LNCaP clone FGC (cell line): ENCODE results near the gene GBP3.
"Not testable (repeated sequence)": the region's sequence is repeated elsewhere in the genome, so short reads cannot be mapped to it uniquely, and the experiment has no call there.

Experiments
- DNase-seq: peaks from one replicate; pipeline ENCODE4 v3.0.0-alpha.2; 2011; ENCODE audit warnings: low read depth
- H3K4me3 ChIP-seq: 2 replicates; pipeline ENCODE4 v1.5.1; 2011; ENCODE audit warnings: mild to moderate bottlenecking, low read depth, low read length, control low read depth
- TF ChIP-seq, protein P1 (sequence below): IDR thresholded peaks from 2 replicates; pipeline ENCODE4 v1.5.1; 2012; ENCODE audit warnings: mild to moderate bottlenecking; ENCODE audit not compliant: control insufficient read depth, insufficient read depth; ENCODE audit errors: extremely low read depth

Gene GBP3

DNA sequence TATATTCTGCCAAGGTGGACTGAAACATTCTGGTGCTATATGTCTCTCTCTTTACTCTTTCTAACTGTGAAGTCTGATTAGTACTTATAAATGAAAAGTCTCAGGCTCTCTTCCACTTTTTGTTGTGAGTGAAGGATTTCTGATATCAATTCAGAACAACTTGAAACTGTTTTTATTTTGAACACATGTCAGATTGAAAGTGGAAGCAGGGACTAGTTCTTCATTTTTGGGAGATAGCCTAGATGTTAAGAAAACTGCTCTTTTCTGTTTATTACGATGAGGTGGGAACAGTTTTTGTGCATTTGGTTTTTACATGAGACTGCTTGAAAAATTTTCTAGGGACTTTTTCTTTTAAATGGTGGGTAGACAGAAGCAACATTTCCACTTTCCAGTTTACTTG, 14.5 kb upstream of the GBP3 start:
- no peak for DNase-seq
- H3K4me3 ChIP-seq, result no peak overlapping the region
- TF ChIP-seq, protein P1, sequence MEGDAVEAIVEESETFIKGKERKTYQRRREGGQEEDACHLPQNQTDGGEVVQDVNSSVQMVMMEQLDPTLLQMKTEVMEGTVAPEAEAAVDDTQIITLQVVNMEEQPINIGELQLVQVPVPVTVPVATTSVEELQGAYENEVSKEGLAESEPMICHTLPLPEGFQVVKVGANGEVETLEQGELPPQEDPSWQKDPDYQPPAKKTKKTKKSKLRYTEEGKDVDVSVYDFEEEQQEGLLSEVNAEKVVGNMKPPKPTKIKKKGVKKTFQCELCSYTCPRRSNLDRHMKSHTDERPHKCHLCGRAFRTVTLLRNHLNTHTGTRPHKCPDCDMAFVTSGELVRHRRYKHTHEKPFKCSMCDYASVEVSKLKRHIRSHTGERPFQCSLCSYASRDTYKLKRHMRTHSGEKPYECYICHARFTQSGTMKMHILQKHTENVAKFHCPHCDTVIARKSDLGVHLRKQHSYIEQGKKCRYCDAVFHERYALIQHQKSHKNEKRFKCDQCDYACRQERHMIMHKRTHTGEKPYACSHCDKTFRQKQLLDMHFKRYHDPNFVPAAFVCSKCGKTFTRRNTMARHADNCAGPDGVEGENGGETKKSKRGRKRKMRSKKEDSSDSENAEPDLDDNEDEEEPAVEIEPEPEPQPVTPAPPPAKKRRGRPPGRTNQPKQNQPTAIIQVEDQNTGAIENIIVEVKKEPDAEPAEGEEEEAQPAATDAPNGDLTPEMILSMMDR, result no peak

DNA sequence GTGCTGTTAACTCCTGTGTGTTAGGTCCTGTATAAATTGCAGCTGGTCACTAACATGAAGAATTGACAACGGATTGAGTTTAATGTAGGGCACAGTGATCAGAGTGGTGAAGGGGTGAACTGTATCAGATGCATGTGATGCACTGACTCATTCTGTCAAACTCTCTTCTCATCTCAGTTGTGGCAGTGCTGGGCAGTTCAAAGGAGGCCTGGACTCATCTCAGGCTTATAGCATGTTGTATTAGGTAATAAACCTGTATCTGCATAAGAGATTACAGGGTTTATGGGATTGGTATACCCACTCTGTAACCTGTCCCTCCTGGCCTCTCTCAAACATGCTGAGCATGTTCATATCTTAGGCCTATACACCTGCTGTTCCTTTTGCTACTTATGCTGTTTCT, 12.4 kb upstream of the GBP3 start:
- H3K4me3 ChIP-seq, result no peak overlapping the region
- no peak for DNase-seq
- TF ChIP-seq, protein P1, result no peak

DNA sequence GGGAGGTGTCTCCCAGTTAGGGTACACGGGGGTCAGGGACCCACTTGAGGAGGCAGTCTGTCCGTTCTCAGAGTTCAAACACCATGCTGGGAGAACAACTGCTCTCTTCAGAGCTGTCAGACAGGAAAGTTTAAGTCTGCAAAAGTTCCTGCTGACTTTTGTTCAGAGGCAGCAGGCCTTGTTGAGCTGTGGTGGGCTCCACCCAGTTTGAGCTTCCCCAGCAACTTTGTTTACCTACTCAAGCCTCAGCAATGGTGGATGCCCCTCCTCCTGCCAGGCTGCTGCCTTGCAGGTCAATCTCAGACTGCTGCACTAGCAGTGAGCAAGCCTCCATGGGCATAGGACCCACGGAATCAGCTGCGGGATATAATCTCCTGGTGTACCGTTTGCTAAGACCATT, 11.3 kb upstream of the GBP3 start:
- H3K4me3 ChIP-seq, DNase-seq: not testable (repeated sequence)

DNA sequence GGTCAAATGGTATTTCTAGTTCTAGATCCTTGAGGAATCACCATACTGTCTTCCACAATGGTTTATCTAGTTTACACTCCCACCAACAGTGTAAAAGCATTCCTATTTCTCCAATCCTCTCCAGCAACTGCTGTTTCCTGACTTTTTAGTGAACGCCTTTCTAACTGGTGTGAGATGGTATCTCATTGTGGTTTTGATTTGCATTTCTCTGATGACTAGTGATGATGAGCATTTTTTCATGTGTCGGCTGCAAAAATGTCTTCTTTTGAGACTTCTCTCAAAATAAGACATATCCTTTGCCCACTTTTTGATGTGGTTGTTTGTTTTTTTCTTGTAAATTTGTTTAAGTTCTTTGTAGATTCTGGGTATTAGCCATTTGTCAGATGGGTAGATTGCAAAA, 6.4 kb upstream of the GBP3 start:
- H3K4me3 ChIP-seq, DNase-seq: not testable (repeated sequence)

DNA sequence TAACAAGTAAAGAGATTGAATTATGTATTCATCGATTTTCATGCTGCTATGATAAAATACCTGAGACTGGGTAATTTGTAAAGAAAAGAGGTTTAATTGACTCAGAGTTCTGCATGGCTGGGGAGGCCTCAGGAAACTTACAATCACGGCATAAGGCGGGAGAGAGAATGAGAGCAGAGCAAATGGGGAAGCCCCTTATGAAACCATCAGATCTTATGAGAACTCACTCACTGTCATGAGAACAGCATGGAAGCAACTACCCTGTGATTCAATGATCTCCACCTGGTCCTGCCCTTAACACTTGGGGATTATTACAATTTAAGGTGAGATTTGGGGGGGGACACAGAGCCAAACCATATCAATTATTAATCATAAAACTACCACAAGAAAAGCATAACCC, 3.3 kb upstream of the GBP3 start:
- TF ChIP-seq, protein P1, result no peak
- H3K4me3 ChIP-seq, result no peak overlapping the region
- no peak for DNase-seq

DNA sequence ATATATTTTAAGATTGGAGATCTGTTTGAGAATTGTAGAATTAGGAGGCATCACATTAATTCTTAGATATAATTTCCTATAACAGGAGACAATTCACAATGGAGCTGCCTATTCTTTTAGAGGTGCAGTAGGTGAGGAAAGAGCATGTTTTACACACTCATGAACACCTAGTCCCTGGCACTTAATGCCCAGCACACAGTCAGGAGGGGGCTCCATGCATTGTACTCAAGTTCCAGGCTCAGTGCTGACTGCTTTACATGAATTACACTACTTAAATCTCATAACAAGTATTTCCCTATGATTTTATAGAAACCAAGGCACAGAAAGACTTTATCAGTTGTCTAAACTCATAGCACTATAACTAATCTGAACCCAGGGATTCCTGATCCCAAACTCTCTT, 360 bp upstream of the GBP3 start:
- no peak overlapping the region for H3K4me3 ChIP-seq
- TF ChIP-seq, protein P1, result no peak
- no peak for DNase-seq

DNA sequence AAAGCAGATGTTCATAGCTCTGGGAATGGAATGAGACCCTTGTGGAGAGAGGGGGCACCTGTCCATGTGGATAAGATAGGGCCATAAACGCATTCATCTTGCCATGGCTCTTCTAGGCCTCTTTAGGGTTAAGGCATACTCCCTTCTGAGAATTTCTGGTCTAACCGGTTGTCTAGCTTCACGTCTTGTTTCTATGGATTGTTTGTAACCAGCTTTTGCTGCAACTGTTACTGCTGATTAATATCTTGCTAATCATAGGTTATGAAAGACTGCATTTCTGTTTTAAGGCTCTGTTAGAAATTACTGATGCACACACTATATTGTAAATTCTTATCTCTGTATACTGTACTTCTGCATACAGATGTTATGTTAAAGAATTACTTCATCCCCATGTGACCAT, 4.3 kb downstream of the GBP3 start:
- H3K4me3 ChIP-seq, DNase-seq: not testable (repeated sequence)

DNA sequence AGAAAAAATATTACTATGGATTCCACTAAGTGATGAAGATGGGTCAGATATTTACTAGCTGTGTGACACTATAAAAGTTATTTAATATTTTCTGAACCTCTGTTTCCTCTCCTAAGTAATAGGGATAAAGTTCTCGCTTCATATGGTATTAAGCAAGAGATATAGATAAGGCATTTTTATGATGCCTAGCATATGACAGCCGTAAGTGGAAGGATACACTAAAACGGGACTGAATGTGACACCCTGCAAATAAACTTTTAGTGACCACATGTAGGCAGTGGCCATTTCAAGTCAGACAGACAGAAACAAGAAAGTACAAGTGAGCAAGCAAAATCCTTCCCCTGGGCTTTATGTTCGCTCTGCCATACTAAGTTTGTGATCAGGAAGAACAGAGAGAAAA, 14.2 kb downstream of the GBP3 start:
- H3K4me3 ChIP-seq, result no peak overlapping the region
- TF ChIP-seq, protein P1, result no peak
- DNase-seq, result no peak
